ENCODE results near the gene RIN1.

Gene RIN1

DNA sequence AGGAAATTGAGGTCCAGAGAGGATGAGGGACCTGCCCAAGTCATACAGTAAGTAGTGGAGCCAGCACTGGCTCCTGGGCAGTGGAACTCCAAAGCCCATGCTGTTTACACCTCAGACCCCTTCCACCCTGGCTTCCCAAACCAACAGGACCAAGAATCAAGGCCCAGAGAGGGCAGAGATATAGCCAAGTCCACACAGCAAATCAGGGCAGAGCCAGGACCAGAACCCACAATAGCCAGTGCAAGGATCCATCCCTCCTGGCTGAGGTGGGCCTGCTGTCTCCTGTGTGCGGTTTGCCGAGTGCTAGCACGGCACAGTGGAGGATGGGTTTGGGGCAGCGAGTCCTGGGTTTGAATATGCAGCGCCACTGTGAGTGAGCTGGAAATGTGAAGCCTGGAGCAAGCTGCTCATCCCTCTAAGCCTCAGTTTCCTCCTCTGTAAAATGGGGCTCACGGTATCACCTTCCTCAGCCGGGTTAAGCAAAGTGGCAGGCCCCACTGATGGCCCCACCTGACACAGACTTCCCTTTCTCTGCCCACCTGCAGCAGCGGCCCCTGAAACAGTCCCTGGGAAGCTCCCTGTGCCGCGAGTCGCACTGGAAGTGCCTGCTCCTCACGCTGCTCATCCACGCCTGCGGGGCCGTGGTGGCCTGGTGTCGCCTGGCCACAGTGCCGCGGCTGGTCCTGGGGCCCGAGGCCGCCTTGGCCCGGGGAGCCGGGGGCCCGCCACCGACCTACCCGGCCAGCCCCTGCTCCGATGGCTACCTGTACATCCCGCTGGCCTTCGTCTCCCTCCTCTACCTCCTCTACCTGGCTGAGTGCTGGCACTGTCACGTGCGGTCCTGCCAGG is 42.2 kb downstream of the RIN1 start:
- DNase-seq: no peak

DNA sequence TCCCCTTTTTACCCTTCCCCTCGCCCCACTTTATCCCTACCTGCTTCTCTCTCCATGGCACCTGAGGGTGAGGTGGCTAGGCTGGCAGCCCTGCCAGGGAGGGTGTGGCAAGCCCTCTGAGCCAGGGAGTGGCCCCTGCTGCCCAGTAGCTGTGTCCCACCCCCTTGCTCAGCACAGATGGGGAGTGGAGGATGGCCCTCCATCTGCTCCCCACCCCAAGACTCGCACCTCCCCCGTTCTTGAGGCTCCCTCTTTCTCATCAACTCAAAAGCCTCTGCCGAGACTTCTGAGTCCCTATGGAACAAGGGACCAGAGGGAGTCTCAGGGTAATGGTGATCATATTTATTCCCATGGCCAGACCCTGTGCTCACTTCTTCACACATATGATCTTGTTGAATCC is 42.9 kb downstream of the RIN1 start:
- no peak for DNase-seq

DNA sequence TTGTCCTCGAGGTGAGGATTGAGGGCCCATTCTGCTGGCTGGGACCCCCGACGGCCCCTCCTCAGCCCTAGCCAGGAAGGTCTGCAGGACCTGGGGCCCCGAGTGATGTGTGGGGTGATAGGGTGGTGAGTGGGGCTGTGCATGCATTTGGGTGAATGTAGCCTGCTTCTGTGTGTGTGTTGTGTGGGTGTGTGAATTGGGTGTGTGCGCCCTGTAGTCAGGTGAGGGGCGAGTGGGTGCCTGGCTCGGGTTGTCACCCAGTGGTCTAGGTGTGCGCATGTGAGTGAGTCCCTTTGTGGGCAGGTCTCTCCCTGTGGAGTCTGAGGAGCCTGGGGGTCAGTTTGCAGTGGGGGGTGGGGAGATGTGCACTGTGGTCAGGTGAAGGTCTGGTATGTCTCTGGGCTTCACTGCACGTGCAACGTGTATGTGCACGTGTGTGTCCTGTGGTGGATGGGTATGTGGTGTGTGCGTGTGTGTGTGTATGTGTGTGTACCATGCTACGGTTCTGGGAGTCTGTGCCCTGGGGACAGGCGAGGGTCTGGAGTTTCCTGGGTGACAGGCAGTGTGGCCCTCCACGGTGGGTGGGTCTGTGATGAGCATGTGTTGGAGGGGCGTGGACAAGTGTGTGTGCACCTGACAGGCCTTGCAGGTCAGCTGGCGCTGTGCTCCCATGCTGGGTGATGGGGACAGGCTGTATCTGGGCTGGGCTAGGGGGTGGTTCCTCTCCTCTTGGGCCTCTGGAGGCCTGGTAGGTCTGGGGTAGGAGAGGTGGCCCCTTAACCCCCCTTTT is 43.5 kb downstream of the RIN1 start:
- DNase-seq: no peak

DNA sequence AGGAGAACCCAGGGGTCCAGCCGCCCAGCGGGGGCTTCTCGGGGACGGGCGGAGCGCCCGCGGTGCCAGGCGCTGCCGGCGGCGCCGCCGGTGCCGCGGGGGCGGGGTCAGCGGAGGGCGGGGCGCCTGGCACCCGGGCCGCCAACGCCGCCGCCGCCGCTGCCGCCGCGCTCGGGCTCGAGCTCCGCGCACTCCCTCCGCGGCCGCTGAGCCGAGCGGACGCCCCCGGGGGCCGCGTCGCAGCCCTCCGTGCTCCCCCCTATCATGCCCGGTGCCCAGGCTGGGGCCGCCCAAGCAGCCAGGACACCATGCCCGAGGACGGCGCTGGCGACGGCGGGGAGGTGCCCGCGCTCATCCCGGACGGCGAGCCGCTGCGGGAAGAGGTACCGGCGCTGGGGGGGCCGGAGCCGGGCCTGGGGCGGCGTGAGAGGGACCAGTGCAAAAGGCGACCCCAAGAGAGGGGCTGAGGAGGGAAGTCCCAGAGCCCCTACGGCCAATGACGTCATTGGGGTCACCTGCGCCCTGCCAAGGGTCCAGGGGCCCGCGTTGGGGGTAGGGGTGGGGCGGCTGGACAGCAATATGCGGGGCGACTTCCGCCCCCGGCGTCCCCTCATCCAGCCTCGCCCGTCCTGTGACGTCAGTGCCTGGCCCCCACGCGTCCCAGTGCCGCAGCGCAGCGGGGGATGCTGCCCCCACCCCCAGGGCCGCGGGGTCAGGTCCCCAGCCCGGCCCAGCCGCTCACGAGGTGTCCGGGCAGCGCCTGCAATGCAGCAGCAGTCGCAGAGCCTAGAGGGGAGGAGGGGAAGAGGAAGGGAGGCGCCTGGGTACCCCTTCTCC is 44.3 kb downstream of the RIN1 start, which contains the start of gene TMEM151A:
Gene TMEM151A (plus strand): TSS at position 189 of the 837 bp plus-strand sequence. CDS start 120 bp downstream, at position 309.
- no peak for DNase-seq

DNA sequence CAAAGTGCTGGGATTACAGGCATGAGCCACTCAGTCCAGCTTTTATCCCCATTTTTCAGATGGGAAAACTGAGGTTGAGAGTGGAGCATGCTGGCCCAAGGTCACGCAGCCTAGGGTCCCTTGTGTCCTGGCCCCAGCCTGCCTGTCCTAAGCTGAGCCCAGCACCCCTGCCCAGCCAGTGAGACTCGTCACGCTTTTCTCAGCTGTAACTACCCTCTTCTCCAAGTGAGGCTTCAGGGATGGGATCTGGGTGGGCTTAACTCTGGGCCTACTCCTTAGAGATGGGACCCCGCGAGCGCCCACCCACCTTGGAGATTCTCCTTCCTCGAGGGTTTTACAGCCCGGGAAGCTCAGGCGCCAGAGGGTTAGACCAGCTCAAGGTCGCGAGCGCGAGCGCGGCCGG is 44.9 kb downstream of the RIN1 start:
- no peak for DNase-seq

DNA sequence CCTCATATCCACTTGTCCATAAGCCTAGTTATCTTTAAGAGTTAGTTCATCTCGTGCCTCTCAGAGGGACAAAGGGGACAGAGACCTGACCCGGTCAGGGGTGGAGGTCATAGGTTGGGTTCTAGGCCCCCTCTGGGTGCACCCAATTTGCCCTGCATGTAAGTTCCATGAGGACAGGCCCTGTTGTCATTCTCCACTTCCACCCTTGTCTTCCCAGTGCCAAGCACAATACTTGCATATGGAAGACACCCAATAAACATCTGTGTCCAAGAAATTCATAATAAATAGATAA is 46.0 kb downstream of the RIN1 start:
- no peak for DNase-seq

DNA sequence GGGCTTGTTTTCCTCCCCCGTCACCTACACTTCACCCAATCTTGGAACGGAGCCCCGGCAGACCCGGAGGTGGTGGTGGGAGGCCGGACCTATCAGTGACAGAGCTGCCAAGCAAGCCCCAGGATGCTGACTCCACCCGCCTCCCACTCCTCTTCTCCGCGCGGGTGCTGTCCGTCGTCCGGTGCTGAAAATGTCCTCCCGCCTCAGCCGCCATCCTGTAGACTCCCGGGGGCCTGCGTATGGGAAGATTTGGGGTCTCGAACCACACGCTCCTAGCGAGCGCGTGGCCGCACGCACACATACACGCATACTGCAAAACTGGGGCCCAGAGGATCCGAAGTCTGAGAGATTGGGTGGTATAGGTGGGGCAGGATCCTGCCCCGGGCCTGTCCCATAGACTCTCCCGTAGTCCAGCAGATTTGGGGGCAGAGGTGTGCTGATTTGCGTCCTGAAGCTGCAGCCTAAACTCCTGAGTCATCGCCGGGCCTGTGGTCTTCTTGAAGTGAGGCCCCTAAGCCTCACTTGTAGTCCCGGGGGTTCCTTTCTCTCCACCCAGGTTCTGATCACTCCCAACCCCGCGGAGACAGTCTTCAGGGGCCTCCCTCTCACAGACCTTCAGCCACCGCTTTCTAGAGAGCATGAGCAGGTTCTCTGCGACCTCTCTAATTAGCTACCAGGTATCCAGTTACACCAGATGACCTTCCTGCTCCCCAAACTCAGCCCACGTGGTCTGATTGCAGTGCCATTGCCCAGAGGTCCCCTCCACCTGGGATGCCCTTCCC is 46.5 kb downstream of the RIN1 start:
- peak; percentile 66 for DNase-seq

DNA sequence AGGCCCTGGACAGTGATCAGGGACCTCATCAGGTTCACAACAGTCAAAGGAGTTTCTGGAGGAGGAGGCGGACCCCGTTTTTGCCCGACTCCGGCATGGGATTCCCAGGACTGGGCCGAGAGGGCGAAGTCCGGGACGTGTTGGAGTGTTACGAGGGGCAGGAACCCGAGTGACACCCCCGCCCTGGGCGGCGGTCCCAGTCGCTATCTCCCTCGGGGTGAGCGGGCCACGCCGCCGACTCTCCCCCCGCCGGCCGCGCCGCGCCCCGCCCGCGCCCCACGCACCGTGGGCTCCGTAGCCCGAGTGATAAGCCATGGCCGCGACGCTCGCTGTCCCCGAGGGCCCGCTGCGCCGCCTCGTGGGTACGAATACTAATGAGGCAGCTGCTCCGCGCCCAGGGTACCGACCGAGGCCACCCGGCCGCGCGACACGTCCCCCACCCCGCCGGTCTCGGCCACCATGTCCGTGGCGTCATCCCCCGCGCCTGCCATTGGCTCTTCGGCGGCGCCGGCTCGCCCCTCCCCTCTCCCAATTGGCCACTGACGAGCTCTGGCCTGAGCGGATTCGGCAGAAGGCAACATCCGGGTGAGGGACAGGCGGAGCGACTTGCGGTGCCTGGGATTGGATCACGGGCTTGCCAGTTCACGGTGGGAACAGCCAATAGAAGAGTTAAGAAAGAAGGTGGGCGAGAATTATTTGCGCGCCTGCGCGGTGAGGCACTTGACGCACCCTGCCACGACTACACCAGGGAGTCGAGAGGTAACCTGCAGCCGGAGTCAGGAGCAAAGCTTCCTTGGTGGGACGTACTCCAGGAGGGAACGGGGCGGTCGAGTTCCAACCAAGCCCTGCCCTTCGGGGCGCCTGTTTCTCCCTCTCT is 47.3 kb downstream of the RIN1 start, which contains the start of gene YIF1A:
Gene YIF1A (minus strand): TSS at position 473 of the 877 bp plus-strand sequence. CDS start 158 bp downstream, at position 315.
- peak; percentile 98 for DNase-seq

DNA sequence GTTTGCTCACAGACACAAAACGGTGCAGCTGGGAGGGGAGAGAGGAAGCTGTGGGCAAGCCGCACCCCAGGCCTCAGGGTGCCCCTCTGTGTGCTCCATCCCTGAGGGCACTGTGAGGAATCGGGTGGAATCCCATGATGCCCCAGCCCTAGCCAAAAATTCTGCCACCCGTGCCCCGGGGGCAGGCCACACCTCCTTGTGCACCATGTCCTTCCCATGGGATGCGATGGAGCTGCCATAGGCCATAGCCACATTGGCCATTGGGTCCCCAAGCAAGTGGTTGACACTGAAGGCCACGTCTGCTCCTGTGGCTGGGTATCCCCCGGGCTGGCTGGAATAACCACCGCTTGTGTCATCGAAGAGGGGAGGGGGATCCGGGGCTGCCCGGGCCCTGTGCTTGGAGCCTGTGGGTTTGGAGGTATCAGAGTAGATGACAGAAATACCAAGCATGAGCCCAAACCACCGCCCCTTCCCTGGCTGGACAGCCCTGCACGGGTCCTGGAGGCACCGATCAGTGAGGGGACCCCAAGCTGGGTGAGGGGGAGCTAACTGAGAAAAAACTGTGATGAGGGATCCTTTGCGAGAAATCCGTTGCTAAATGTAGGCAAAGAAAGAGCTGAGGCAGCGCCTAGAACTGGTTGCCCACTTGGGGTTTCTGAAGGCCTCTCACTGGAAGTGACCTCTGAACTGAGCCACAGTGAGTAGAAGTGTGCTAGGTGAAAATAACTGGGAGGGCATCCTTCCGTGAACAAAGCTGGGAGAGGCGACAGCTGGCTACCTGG is 48.2 kb downstream of the RIN1 start:
- no peak for DNase-seq

DNA sequence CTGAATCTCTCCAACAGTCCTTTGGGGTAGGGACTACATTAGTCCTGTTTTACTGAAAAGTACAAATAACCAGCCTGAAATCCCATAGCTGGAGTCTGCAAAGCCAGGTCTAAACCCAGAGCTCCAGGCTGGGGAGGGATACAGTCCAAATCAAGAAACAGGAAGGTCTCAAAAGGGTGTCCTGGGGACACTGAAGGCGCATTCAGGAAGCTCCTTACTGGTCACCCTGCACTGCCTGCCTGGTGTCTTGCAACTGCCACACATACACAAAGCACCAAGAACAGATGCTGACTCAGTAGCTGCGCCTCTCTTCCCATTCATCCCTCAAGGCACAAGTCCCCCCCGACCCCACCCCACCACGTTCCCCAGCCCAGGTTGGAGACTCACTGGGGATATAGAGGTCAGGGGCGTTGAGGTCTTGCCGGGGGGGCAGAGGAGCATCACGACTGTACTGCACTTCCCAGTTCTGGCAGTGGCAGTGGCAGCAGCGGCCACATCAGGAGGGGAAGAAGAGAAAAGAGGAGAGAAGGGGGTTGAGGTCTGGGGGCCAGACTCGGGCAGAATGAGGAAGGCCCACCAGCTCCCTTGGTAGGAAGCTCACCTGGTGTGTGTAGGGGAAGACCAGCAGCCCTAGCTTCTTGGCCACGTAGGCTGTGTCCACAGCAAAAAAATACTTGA is 48.9 kb downstream of the RIN1 start:
- no peak for DNase-seq

DNA sequence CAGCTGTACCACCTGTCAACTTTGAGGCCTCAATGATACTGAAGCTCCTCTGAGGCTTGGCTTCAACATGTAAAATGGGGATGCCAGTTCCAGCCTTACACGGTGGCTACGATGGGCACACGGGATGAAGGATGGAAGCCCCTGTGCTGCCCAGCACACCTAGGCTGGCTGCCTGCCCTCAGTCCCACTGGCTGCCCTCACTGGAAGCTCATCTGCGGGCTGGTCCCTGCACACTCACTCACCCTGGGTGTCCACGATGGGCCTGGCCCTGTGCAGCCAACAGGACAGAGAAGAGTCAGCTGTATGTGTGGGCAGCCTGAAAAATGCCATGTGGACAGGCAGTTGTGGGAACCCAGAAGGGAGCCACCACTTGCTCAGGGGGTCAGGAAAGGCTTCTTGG is 49.5 kb downstream of the RIN1 start:
- DNase-seq: no peak

DNA sequence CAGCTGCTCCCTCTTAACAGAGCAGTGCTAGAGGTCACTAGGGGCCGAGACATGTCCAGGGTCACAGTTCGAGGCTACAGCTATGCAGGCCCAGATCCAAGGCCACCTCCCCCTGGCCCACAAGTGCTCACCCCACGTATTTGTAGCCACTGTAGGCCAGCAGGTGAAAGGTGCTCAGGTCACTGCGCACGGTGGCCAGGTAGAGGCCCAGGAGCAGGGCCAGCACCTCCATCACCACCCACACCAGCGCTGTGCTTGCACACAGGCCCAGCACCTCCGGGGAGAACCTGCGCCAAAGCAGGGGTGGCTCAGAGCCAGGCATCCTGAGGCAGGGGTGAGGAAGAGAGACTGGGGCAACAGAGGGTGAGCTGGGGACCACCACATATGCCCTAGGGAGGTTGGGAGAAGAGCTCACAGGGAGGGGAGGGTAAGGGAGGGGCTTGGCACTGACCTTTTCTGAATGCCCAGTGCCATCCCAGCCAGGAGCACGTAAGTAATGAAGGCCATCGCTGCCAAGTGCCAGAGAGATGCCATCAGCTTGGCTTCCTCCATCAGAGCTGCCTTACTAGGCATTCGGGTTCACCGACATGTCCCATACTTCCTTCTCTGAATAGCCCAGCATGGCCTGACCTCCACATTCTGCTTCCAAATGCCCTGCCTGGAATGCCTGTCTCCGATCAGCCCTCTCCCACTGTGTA is 50.8 kb downstream of the RIN1 start:
- DNase-seq: no peak

DNA sequence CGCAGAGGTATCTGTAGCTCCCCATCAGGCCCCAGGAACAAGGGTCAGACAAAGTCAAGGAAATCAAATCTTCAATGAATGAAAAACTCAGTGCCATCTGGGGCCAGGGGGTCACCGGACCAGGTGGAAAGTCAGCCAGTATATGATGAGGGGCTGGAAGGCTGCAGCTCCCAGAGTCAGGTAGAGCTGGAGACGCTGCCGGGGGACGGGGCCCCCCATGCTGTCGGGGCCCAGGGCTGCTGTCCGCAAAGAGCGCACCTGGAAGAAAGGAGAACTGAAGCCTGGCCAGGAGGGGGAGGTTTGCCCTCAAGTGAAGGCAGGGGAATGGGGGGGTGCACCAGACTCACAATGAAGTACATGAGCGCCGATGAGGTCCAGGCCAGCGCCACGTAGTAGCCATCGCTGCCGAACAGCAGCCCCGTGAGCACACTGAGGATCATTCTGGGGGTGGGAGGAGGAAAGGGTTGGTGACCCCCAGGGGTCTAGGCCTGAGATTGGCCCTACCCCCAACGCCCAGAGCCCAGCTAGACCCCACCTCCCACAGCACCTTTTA is 51.6 kb downstream of the RIN1 start:
- no peak for DNase-seq

DNA sequence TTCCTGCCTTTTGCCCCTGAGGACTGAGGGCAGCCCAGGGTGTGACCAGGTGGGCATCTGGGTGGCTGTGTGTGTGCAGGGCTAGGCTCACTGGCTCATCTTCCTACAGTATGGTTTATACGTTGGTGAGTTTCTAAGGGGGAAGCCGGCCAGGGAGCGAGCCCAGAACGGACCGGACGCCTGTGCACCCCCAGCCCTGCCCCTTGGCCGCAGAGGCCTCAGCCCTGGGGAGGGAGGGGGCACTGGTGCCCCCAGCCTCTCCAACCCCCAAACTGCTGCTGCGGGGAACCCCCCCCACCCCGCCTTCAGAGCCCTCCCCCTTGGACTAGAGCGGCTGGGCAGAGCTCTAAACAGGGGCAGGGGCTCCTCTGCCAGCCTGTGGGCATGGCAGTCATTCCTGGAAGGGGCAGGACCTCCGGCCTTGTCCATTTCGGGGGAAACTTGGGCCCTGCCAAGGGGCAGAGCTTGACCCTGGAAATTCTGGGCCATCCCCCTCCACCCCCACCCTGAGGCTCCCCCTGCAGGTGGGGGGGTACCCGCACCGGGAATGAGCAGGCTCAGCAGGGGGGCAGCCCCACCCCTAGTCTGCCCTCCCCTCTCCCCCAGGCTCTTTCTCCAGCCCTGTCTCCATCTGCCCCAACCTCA is 52.7 kb downstream of the RIN1 start:
- DNase-seq: no peak

DNA sequence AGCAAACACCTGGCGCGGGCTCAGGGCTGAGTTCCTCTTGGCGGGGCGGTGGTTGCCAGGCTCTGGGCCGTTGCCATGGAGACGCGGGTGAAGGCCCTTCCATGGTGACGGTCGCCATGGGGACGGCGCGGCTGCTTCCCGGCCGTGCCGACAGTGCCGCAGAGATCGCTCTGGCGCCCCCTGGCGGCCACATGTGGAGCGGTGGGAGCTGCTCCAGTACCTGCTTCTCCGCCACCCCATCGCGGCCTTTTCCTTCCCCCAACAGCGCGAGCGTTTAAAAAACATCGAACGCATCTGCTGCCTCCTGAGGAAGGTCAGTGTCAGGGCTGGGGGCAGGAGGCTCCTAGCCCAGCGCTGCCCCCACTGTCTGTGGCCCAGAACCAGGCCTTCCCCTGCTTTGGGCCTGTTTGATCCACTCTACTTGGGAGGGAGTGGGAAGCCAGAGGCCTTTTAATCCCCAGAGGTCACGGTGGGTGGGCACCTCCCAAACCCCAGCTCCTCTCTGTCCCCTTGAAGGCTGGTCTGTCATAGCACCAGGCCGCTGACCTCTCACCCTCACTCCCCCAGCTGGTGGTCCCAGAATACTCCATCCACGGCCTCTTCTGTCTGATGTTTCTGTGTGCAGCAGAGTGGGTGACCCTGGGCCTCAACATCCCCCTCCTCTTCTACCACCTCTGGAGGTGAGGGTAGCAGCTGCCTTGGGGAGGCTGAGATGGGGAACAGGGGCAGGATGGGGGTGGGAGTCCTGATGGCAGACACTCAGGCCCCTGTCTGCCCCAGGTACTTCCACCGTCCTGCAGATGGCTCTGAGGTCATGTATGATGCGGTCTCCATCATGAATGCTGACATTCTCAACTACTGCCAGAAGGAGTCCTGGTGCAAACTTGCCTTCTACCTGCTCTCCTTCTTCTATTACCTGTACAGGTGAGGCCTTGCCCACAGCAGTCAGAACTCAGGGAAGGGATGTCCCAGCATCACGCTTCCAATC is 53.5 kb downstream of the RIN1 start:
- DNase-seq: peak; percentile 97

All from GDM1 (cell line).